ENCODE results near the gene PEPD.

PEPD gene

DNA sequence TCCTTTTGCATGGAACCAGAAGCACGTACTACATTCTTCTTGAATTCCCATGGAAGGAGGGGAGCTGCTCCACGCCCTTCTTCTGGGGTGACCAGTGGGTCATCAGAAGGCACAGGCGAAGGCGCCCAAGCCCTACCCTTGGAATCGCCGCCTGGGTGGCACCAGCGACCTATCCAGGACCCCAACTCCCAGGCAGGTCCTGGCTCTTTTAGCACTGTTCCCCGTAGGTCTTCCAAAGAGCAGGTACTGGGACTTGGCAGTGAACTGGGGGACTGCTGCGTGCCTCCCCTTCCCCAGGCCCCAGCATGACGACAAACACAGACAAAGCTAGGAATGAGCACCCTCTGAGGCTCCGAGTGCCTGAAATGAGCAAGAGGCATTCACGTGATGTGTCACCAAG lies 103.1 kb downstream of the PEPD start:
- DNase-seq, result no peak

DNA sequence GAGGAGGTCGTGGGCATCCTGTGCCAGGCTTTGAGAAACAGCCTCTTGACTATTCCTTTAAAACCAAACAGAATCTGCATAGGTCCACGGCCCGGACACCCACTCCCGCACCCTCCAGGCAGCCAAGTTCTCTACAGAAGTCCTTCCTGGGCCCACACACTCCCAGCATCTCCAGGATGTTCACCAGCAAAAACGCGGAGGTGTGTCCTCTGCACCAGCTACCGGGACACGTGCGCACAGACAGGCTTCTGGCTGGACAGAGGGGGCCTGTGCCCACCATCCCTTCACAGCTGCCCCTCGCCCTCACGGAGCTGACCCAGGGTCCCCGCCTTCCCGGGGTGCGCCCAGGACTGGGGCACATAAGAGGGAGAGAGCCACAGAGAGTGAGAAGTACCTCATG lies 103.8 kb downstream of the PEPD start:
- DNase-seq, result no peak

DNA sequence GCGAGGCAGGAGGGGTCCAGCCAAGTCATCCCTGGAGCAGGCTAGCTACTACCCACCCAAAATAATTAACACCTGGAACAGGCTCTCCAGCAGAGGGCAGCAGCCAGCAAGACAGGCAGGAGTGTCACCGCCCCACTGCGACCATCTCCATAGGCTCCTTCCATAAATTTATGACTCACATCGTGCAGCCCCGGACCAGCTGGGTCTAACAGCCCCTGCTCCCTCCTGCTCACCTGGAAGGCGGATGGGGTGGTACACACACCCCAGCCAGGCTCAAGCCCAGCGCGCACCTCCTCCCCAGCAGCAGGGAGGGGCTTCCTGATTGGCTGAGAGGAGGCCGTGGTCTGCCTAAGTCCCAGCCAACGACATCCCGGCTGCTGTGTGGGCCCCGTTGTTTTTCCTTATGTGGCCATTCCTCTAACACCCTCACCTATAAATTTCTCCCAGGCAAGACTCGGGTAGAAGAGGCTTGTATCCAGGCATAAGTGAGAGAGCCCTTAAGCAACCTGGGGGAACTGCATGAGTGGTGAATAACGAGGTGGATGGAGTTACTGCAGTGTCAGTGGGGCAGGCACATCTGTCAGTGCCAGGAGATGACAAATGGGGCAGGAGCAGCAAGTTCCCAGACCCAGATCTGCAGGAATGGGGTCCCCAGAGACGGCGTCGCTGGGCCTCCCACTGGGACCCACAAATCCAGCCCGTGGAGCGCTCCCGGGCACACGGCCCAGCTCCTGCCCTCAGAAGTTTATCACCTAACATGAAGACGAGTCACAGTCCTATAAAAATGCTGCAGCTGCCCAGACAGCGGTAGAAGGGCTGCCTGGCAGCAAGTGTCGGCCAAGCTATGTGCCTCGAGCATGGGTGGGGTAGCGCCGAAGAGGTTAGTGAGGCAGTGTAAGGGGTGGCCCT lies 105.0 kb downstream of the PEPD start:
- peak; percentile 29 for DNase-seq

DNA sequence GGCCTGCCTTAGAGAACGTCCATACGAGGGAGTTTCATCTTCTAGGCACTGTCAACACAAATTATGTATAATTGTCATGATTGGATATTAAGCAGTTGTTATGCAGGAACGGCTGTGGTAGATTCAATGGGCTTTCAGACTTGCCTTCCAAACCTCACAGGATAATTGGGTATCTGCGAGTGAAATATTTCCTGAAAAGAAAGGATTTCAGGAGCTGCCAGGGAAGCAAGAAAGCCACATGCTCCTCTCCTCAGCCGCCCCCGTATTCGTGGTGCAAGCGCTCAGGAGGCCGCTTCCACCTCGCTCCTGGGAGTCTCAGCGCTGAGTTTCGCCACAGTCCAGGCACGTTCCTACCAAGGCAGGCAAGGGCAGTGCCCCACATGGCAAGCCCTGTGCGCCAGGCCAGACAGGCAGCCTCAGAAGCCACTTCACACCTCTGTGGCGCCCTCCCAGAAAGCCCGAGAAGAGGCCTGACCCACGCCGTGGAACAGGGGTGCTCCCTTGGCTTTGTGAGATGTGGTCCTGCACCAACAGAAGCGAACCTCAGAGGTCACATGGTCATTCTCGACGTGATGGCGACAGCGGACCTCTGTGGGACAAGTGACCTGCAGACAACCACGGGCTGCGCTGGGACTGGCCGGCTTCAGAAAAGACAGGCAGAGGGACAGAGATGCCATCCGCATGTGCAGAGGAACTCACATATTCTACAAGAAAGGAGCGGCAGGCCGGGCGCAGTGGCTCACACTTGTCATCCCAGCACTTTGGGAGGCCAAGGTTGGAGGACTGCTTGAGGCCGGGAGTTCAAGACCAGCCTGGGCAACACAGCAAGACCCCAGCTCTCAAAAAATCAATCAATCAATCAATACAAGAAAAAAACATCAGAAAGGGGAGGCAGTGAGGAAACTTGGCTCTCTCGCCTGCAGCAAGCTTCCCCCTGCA lies 106.7 kb downstream of the PEPD start:
- DNase-seq, result no peak

DNA sequence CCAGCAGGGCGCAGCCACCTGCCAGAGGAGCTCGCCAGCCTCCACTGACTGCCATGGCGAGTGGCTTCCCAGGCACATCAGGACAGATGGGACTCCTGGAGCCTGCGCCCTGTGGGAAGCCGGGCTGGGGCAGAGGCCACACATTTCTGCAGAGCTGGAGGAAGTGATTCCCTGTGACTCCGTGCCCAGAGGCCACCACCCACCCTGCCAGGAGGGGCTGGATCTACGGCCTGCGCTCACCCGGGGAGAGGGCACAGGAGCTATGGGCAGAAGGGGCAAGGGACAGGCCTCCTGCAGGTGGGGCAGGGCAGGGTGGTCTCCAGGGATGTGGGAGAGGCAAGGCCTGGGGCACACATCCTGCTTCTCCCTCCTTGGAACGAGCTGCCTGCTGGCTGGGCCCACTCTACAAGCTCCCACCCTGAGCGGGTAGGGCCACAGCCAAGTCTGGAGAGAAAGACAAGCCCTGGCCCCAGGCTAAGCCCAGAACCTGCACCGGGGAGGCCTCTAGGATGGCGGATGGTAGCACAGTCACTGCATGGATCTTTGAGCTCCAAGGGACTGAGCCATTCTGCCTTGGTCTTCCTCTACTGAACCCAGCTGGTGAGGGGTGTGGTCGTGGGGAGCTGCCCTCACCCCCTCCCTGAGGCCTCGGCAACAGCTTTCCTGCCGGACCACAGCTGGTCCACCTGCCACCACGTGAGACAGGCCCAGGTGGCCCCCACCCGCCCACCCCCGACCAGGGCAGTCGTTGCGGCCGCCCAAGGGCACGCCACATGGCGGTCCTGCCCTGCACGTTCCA lies 107.5 kb downstream of the PEPD start:
- DNase-seq, result no peak

DNA sequence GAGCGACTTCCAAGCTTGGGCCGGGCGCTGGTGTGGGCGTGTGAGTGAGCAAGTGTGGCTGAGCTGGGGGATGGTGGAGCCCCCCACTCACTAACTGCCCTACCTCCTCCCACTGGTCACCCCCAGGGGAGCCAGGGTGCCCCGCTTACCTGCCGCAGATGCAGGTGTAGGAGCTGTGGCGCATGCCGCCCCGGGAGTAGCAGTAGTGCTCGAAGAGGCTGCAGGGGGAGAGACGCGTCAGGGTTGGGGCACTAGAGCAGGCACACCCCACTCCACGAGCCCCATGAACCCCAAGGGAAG lies 108.2 kb downstream of the PEPD start:
- no peak for DNase-seq

DNA sequence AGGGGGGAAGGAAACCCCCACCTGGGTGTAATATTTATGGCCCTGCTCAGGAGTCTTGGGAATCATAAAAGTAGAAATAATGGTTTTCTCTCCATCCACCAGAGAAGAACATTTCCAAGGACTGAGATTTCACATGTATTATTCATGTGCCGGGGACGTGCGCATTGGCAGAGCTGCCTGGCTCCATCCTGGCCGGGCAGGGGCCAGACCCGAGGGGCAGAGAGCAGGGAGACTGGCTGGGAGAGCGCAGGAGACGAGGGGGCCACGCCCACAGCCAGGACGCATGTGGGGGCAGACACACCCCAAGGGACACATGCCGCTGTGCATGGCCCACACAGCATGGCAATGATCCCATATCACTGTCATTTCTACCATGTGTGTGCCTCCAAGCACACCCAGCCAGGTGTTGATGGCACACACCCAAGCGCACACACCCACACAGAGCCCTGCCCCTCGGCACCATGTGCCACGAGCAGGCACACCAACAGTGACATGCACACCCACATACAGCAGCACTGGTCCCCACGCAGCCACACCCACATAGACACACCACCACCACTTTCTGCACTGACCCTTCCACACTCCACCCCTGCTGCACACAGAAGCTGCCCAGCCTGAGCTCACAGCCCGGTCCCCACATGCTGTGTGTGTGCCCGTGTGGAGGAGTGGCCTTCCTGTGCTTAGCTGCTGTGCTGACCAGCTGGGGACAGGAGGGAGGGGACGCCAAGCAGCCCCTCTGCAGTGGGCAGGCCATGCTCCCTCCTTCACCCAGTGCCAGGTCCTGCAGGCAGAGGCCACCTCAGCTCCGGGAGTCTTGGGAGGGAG lies 108.8 kb downstream of the PEPD start:
- no peak for DNase-seq

DNA sequence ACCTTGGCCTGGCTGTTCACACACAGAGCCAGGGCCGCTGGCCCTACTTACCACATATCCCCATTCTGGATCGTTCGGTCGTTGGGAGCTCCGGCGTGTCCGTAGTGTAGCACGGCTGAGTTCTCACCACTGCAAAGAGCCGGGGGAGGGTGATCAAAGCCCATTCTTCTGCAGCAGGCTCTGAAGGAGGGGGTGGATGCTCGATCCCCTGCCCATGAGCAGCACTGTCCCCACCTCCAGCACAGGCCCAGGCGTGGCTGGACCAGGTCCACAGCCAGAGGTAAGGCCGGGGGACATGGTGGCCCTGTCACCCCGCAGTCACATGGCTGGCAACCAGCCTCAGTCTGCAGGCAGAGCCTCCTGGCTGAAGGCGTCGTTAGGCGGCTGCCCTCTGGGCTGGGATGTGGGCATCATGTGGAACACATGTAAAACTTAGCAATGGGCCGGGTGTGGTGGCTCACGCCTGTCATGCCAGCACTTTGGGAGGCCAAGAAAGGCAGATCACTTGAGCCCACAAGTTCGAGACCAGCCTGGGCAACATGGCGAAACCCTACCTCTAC lies 109.9 kb downstream of the PEPD start:
- no peak for DNase-seq

DNA sequence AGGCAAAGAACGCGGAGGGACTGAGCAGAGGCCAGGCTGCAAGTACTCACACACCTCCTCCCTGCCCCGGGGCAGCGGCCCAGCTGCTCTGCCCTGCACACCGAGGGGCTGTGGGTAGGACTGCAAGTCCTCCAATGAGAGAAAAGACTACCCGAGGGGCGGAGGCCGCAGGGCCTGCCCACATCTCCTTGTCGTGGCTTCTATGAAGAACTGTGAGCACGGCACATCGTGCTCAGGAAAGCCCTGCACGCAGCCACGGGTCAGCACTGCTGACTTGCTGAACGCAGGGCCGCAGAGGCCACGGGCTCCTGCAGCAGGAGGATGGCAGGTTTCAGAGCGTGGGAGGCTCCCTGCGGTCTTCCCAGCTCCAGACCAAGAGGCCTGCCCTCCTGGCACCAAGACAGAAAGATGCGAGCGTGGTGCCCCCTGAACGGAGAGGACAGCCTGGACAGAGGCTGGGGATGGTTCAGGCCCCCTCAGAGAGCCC lies 110.6 kb downstream of the PEPD start:
- DNase-seq, result no peak

DNA sequence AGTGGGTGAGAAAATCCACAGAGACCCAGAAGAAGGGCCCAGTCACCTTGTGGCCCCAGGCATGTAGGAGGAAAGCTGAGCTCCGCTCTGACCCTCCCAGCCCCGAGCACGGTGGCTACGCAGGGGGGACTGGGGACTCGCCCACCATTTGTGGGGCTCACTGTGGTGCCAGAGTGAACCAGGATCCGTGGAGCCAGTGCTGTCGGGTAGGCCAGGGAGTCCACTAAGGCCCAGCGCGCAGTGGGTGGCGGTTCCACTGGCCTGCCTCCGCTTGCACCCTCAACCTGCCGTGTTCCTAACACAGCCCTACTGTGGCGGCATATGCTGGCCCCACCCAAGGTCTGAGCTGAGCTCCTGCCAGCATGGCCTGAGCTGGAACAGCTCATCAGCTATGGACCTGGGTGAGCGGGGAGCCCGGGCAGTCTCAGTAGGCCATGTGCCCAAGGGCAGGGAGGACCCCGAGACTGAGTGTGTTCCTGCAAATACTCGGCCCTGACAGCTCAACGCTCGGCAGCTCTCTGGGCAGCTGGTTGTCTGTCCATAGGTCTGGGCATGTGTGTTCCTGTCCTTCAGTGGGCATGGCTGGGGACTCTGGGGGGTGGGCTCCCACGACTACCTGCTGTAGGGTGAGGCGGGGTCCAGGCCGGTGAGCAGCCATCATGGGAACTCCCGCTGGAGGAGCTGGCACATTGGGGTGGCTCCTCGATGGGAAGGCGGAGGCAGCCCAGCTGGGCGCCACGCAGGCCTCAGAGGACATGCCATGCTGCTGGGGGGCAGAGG lies 111.5 kb downstream of the PEPD start:
- DNase-seq, result no peak

DNA sequence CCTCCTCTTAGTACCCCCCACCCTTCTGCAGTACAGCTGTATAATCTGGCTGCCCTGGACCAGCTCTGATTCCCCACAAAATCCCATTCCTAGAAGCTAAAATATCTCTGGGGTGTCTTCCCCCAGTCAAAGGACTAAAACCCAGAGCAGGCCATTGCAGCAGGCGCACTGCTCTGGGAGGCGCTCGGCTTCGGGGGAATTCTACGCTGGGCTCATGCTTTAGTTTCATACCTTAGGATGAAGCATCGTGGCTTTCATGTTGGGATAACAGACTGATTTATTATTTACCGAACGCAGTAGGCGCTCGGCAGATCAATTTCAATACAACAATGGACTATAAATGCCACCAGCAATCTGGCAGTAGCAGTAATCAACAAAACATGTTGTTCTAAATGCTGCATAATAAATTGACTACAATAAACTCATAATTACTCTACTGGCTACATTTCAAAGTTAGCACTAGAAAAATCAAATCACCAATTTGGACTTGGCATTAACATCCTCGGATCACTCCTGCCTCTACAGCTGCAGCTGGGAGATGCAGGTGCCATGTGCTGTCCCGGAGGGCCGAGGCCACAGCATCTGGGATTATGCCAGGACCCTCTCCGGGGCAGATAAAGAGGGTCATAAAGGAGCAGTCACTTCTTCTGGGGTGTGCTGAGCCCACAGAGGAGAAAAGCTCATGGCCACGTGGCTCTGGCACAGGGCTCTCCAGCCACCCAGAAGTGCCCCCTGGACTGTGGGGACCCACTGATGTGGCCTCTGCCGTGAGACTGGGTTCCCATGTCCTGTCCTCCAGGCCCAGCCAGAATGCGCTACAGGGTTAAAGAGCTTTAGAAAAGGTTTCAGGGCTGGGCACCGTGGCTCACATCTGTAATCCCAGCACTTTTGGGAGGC lies 112.8 kb downstream of the PEPD start:
- no peak for DNase-seq

DNA sequence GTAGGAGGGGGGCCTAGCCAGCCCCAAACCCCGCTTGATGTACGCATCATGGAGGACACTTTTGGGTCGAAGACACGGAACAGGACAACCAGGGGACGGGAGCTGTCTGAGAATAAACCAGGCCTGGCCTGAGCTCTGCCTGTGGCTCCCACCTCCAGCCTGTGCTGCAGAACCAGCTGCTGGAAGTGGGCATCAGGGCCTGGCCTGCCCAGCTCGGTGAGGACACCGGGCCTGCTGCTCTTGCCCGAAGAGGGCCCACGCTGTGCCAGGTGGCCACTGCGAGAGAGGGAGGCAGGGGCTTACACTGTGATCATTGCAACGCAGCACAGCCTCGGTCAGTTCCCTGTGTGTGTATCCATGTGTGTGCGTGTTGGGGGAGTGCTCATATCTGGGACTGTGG lies 113.5 kb downstream of the PEPD start:
- DNase-seq, result no peak

DNA sequence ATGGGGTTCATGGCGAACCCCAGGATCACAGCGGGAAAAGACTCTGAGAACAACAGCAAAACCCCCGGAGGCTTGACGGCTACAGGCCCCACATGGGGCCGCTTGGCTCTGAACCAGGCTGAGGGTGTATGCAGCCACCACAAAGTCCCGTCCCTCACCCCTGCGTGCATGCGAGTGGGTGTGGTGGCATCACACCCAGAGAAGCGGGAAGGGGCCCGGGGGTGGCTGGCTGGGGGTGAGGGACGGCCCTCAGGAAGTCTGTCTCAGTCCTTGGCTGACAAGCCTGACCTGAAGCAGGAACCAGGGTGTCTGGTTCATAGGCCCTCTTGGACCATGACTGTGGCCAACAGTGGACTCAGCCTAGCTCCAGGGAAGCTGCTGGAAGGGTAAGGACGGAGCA lies 113.9 kb downstream of the PEPD start:
- DNase-seq, result no peak

DNA sequence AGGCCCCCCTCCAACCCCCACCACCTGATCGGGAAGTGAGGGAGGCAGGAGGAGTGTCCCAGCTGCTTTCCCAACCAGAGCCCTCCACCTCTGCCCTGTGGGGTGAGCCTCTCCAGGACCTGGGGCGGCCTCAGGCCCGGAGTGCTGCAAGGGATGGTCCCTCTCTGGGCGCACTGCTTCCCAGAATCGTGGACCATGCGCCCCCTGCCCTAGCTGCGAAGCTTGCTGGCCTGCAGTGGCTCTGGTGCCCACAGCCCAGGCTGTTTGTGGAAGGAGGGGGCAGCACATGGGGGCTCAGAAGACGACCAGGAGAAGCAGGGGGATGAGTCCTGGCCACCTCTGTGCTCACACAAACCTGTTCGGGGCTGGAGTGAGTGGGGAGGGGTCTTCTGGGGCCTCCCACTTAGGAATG lies 114.4 kb downstream of the PEPD start:
- DNase-seq, result no peak

DNA sequence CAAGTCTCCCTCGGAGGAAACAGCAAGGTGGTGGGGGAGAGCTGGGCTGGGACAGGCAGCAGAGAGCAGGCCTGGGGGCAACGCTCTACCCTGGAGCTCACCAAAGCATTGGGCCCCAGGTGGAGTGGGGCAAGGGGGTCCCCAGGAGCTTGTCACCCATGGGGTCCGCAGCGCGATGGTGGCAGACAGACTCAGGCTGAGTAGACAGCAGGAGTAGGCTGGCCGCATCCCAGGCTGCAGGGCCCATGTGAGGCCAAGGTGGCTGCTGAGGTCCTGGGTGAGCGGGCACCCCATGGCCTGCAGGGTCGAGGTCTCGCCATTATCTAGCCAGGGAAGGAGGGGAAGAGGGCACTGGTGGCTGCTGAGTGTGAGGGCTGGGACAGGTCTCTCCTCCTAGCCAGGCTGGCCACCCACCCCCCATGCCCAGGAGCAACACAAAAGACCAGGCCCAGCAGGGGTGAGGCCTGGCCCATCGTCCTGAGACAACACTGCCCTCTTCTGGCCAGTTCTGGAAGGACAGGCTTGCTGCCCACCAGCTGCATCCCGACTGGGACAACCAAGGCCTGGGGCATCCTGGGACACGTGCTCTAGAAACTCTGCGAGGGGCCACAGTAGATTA lies 115.0 kb downstream of the PEPD start:
- DNase-seq, result no peak

DNA sequence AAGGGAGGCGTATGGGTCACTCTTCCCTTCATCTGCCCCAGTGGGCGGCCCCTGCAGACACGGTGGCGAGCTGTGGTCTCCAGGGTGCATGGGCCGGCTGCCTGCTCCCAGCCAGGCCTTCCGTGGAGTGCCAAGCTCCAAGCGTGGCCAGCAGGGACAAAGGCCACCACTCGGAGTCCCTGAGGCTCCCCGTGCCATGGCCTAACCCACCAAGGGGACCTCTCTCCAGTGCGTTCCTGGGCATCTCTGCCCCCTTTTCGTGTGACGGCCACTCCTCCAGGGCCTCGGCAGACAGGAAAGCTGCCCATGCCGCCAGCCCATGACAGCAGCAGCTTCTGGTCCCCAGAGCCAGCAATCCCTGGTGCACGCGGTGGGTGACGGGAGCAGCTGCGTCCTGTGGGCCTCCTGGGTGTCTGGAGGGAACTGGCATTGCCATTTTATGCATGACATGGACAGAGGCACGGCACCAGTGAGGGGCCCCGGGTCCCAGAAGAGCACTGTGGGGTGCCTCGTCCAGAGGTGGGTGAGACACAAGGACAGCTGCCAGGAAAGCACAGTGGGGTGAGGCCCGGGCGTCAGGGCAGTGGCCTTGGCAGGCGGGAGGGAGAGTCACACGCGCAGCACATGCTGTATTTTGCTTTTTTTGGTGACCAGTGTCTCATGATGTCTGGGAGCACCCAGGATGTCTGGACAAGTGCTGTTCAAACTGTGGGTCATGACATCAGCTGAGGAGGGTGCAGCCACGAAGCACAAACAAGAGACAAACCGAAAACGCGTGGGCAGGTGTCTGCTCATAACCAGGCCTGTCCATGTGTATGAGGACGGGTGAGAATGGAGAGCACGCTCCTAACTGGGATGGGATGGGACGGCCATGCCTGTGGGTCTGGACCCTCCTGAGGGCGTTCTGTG lies 115.8 kb downstream of the PEPD start:
- DNase-seq, result no peak

DNA sequence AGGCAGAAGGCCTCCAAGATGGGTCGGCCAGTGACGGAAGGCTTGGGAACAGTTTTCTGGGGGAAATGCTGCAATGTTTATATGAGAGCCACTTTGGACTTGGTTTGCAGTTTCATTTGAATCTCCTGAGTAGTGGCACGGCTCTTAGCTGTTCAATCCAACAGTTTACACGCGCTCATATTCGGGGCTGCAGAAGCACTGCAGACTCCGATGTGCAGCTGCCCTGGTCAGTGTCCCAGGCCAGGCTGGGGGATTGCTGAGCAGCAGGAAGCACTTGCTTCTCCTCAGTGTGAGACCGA lies 116.4 kb downstream of the PEPD start:
- DNase-seq, result no peak

DNA sequence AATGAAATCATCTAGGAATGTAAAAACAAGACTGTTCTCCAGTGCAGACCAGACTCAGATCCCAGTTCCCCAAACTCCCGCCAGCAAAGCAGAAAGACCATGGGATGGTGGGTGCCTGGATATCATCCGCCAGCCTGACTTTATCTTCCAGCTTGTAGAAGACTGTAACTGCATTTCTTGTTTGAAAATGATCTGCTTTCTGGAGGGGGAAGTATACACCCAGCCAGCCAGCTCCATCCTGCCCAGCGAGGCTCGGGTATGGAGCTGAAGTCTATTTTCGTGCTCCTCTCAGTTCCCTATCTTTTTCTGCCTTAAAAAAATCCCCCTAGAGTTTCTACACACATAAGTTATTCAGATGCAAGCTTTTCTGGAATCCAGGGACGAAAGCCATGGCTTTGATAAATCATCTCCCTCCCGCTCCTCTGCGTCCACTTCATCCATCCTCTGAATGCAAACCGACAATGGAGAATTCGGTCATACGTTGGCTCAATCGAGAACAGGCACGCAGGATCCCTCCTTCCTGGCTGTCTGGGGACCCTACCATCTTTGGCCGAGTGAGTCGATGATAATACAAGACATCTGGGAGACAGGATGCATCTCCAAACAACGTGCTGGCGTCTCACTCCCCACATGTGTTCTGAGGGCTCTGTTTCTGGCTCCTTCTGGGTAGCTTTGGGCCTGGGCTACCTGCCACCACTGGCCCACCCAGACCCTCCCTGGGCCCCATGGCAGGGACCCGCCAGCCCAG lies 116.9 kb downstream of the PEPD start:
- no peak for DNase-seq

Data from NCI-H510A (cell line).